Peyer's patch (tissue), 4 donors: ENCODE measurements around the gene PLPPR5.

Experiments used
- CTCF ChIP-seq, 6 experiments: fragments of 450-650 bp in 4 of 6; fragments of 200-600 bp in 2 of 6; sonication (generic) in 1 of 6; IDR thresholded peaks; one replicate each; pipeline ENCODE4 v1.5.1; 2017 to 2019; ENCODE audit warnings: antibody characterized with exemption in 6 of 6, mild to moderate bottlenecking in 3 of 6, moderate library complexity in 1 of 6
- POLR2A ChIP-seq, 2 donors: fragments of 450-650 bp; IDR thresholded peaks; one replicate each; pipeline ENCODE4 v1.5.1; 2017; ENCODE audit warnings: antibody characterized with exemption in 2 of 2, mild to moderate bottlenecking in 2 of 2, moderate library complexity in 2 of 2

GRCh38 chr1:99010679-99011078, 6.0 kb upstream of the PLPPR5 start:
- TF ChIP-seq CTCF (IDR thresholded peaks at IDR 0.05) = no peak
- no peak for TF ChIP-seq POLR2A (IDR thresholded peaks at IDR 0.05)
